Breast epithelium (tissue), 4 donors: Measurements from ENCODE around the gene MIA3. TPM values are rescaled to one million over a fixed set of nuclear protein-coding genes. Genes with fewer than 3 reads are reported as not detected.
A peak's percentile ranks its signal among the peaks of the same experiment; 100 is the strongest.

Source experiments
- DNase-seq, 2 donors: peaks; one replicate each; pipeline ENCODE4 v3.0.0-alpha.2; 2019; ENCODE audit warnings: low spot score in 2 of 2
- H3K27ac ChIP-seq, 2 donors: fragments of 200-600 bp; sonication (generic) in 1 of 2; one replicate each; pipeline ENCODE4 v1.5.1; 2016 to 2019; ENCODE audit warnings: mild to moderate bottlenecking in 1 of 2
- H3K27me3 ChIP-seq, 2 donors: fragments of 200-600 bp; sonication (generic) in 1 of 2; one replicate each; pipeline versions ENCODE4 v1.5.1 to v1.6.0; 2017 to 2019; ENCODE audit warnings: control low read depth in 1 of 2, mild to moderate bottlenecking in 1 of 2
- H3K36me3 ChIP-seq: fragments of 200-600 bp; one replicate; pipeline ENCODE4 v1.5.1; 2019
- H3K4me1 ChIP-seq, 2 donors: fragments of 200-600 bp; sonication (generic); one replicate each; pipeline ENCODE4 v1.5.1; 2016 to 2019; ENCODE audit warnings: control low read depth in 1 of 2
- H3K4me3 ChIP-seq, 3 donors: fragments of 200-600 bp; sonication (generic); 1 replicate in 2 of 3; 2 replicates in 1 of 3; pipeline ENCODE4 v1.5.1; 2016 to 2019; ENCODE audit warnings: mild to moderate bottlenecking in 3 of 3, moderate library complexity in 2 of 3
- H3K9me3 ChIP-seq, 2 donors: fragments of 200-600 bp; sonication (generic) in 1 of 2; one replicate each; pipeline ENCODE4 v1.5.1; 2016 to 2019; ENCODE audit warnings: control low read depth in 1 of 2
- POLR2A ChIP-seq: fragments of 450-650 bp; IDR thresholded peaks from one replicate; pipeline ENCODE4 v1.6.1; 2016; ENCODE audit warnings: antibody characterized with exemption, mild to moderate bottlenecking, moderate library complexity
- POLR2AphosphoS5 ChIP-seq, 3 donors: sonication (generic); formaldehyde crosslinking; IDR thresholded peaks; one replicate each; pipeline ENCODE4 v1.6.1; 2017; ENCODE audit warnings: antibody characterized with exemption in 3 of 3
- intact Hi-C: fragments of 100-400 bp; cut with DNase I; formaldehyde crosslinking; loops from one replicate; pipeline ENCODE4 v1.15.1; 2023; ENCODE audit warnings: low total_unique reads
- total RNA-seq, 3 donors: library from RNA; depleted of rRNA; stranded (reverse); fragments of >200 nt; gene quantifications; one replicate each; pipeline ENCODE4 v1.1.0, GENCODE V29; 2016
- TF ChIP-seq, protein P1 (sequence below), 3 donors: fragments of 450-650 bp; IDR thresholded peaks; one replicate each; pipeline ENCODE4 v1.5.1; 2016 to 2017; ENCODE audit warnings: antibody characterized with exemption in 3 of 3, mild to moderate bottlenecking in 3 of 3, moderate library complexity in 3 of 3

The MIA3 gene
- total RNA-seq, 3 donors from 2014 or later = 54.4 to 101 (median 55.7) TPM

- Histone ChIP-seq H3K27ac (peak within 1 kb of the TSS; percentile 92 to 94), H3K27me3 (no peaks in the 10 kb centered on the region), H3K9me3 (no peaks in the 10 kb centered on the region), H3K4me1 (peaks cover 0 to 6% of the 10 kb centered on the region in 2 donors), H3K4me3 (peak within 1 kb of the TSS; percentile 71 to 95 (median 90)), H3K36me3 (no peaks in the 10 kb centered on the region)
- TF ChIP-seq POLR2AphosphoS5 (IDR thresholded peaks at IDR 0.05) = peak; percentile 71 to 74 (median 72)
- no peak for TF ChIP-seq POLR2A
- TF ChIP-seq, protein P1, sequence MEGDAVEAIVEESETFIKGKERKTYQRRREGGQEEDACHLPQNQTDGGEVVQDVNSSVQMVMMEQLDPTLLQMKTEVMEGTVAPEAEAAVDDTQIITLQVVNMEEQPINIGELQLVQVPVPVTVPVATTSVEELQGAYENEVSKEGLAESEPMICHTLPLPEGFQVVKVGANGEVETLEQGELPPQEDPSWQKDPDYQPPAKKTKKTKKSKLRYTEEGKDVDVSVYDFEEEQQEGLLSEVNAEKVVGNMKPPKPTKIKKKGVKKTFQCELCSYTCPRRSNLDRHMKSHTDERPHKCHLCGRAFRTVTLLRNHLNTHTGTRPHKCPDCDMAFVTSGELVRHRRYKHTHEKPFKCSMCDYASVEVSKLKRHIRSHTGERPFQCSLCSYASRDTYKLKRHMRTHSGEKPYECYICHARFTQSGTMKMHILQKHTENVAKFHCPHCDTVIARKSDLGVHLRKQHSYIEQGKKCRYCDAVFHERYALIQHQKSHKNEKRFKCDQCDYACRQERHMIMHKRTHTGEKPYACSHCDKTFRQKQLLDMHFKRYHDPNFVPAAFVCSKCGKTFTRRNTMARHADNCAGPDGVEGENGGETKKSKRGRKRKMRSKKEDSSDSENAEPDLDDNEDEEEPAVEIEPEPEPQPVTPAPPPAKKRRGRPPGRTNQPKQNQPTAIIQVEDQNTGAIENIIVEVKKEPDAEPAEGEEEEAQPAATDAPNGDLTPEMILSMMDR (IDR thresholded peaks at IDR 0.05) = peak in 2 of 3 donors; percentile 10 to 23
- intact Hi-C loops = no loop called here
- DNase-seq = peak; percentile 89 to 96
These were observed 94.6 kb downstream of the MIA3 start, which contains the start of the genes AIDA and BROX for GRCh38 chr1:222712253-222713090. Gene AIDA (minus strand): TSS chr1:222712491. CDS start chr1:222712317, 174 bp downstream. Gene BROX (plus strand): TSS chr1:222712564. CDS start chr1:222715700, 3,136 bp downstream.

DNA sequence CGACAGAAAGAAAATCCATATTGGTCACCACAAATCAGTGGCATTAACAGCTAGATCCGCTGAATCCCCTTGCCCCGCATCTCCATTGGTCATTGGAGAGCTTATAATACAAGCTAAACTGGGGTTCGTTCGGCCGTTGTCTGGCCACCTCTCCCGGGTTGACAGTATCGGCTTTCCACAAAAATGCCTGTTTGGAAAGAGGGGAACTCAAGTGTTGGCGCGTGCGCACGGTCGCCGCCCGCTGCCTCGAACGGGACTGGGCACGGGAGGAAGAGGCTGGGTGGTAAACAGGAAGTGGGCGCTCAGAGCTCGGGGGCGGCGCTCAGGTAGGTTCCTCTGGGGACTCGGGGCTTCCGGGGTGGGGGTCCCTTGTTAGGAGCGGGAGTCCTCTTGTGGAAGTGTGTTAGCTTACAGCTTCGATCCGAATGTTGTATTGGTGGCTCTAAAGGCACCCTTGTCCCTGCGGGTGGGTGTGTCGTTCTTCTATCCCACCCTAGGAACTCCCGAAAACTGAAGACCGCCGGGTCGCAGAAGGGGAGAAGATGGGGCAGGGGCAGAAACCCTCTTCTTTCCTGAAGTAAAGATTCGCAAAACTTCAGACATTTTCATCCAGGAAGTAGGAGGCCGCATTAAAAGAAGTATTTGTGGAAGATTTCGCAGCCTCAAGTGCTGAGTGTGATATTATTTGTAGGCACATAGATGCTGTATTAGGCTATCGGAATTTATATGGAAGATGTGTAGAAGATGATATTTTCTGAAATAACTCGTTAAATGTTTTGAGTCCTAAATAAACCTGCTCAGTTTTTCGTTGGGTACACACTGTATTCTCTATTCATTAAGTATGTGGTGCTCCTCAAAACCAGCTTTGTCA is 95.4 kb downstream of the MIA3 start:
- Histone ChIP-seq H3K4me1 (peaks cover 0 to 6% of the 10 kb centered on the region in 2 donors), H3K4me3 (peak overlapping the region; percentile 71 to 95 (median 90)), H3K27ac (peak overlapping the region; percentile 92 to 94)

GRCh38 chr1:222716393-222716792 is 98.5 kb downstream of the MIA3 start:
- Histone ChIP-seq H3K27ac (no peak overlapping the region), H3K9me3 (no peaks in the 10 kb centered on the region), H3K36me3 (peaks cover 5% of the 10 kb centered on the region), H3K4me1 (no peaks in the 10 kb centered on the region), H3K27me3 (no peaks in the 10 kb centered on the region), H3K4me3 (no peak overlapping the region)
- TF ChIP-seq POLR2A (no peak), POLR2AphosphoS5 (IDR thresholded peaks at IDR 0.05) (no peak)
- TF ChIP-seq, protein P1 (IDR thresholded peaks at IDR 0.05) = no peak
- DNase-seq = no peak
- intact Hi-C loops = no loop called here

More for the DNA sequence above, 95.4 kb downstream of the MIA3 start:
- peak; percentile 89 to 93 for DNase-seq
- no peaks in the 10 kb centered on the region for H3K9me3 ChIP-seq
- H3K36me3 ChIP-seq = no peaks in the 10 kb centered on the region
- TF ChIP-seq, protein P1 (IDR thresholded peaks at IDR 0.05) = no peak
- peak; percentile 68 to 93 (median 82) for TF ChIP-seq POLR2AphosphoS5 (IDR thresholded peaks at IDR 0.05)
- peak; percentile 46 for TF ChIP-seq POLR2A
- intact Hi-C loops = no loop called here
- H3K27me3 ChIP-seq = no peaks in the 10 kb centered on the region

Other genes starting within 250 kb of the MIA3 start
- gene HHIPL2, start 70.0 kb upstream of the MIA3 start, total RNA-seq = under 1 TPM in 2 of 3 donors, not detected in 1; 0.59 to 0.98 TPM
- 10 to 100 TPM in 1 of 3 donors, 1 to 10 TPM in 2; 3.2 to 10.7 (median 6.9) TPM for gene TAF1A, start 28.2 kb upstream of the MIA3 start, total RNA-seq
- gene AIDA, start 94.4 kb downstream of the MIA3 start, total RNA-seq = 10 to 100 TPM; 52.2 to 88.0 (median 58.3) TPM
- 10 to 100 TPM; 38.3 to 85.2 (median 45.6) TPM for gene BROX, start 94.5 kb downstream of the MIA3 start, total RNA-seq
- gene FAM177B, start 119.1 kb downstream of the MIA3 start, total RNA-seq = 1 to 10 TPM; 1.4 to 2.3 (median 2.3) TPM
- 10 to 100 TPM in 2 of 3 donors, 1 to 10 TPM in 1; 7.5 to 17.1 (median 10.5) TPM for gene DISP1, start 196.9 kb downstream of the MIA3 start, total RNA-seq